ENCODE data around the gene NRF1.
"Not testable (repeated sequence)": the region's sequence is repeated elsewhere in the genome, so short reads cannot be mapped to it uniquely, and the experiment has no call there.

DNA sequence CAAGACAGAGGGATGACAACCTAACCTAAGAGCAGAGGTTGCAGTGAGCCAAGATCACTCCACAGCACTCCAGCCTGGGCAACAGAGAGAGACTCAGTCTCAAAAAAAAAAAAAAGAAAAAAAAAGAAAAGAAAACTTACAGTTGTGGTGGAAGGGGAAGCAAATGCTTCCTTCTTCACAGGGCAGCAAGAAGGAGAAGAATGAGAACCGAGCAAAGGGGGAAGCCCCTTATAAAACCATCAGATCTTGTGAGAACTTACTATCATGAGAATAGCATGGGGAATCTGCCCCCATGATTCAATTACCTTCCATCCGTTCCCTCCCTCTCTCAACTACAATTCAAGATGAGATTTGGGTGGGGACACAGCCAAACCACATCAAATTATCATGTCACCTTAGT is 45.2 kb upstream of the NRF1 start:
- not testable (repeated sequence) for TF ChIP-seq SUZ12 (IDR thresholded peaks at IDR 0.05); FOXK2 (IDR thresholded peaks at IDR 0.05); ARNT (IDR thresholded peaks at IDR 0.05); LEF1 (IDR thresholded peaks at IDR 0.05; ENCODE audit: borderline replicate concordance); FOXM1 (IDR thresholded peaks at IDR 0.05; ENCODE audit: borderline replicate concordance); FOXA1 (IDR thresholded peaks at IDR 0.05); HDGF (IDR thresholded peaks at IDR 0.05; ENCODE audit: borderline replicate concordance); TARDBP (IDR thresholded peaks at IDR 0.05); SP1 (IDR thresholded peaks at IDR 0.05); BHLHE40 (IDR thresholded peaks at IDR 0.05; ENCODE audit: borderline replicate concordance)
- TF ChIP-seq, protein P1, sequence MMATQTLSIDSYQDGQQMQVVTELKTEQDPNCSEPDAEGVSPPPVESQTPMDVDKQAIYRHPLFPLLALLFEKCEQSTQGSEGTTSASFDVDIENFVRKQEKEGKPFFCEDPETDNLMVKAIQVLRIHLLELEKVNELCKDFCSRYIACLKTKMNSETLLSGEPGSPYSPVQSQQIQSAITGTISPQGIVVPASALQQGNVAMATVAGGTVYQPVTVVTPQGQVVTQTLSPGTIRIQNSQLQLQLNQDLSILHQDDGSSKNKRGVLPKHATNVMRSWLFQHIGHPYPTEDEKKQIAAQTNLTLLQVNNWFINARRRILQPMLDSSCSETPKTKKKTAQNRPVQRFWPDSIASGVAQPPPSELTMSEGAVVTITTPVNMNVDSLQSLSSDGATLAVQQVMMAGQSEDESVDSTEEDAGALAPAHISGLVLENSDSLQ (IDR thresholded peaks at IDR 0.05) = not testable (repeated sequence)

Measured in HEK293T (cell line).